GM19468 (cell line): ENCODE data around the gene REN.

Experiments used
- ATAC-seq: cut with Tn5 transposase; IDR thresholded peaks from one replicate; pipeline ENCODE4 v1.9.1; 2021; ENCODE audit warnings: mild to moderate bottlenecking, moderate library complexity, moderate number of reproducible peaks; ENCODE audit not compliant: unreplicated experiment; ENCODE audit errors: extremely low read depth

The REN gene

GRCh38 chr1:204139952-204140351, 26.2 kb downstream of the REN start:
- no peak for ATAC-seq

GRCh38 chr1:204139088-204139487, 27.0 kb downstream of the REN start:
- no peak for ATAC-seq

- no peak for ATAC-seq
Measured at GRCh38 chr1:204136814-204137213, 29.3 kb downstream of the REN start.

GRCh38 chr1:204134103-204134502, 32.0 kb downstream of the REN start:
- ATAC-seq, result no peak

- ATAC-seq, result no peak
Measured at GRCh38 chr1:204132718-204133117, 33.4 kb downstream of the REN start.

- ATAC-seq, result no peak
Measured at GRCh38 chr1:204131978-204132377, 34.2 kb downstream of the REN start.

- no peak for ATAC-seq
Measured at GRCh38 chr1:204130981-204131892, 34.9 kb downstream of the REN start.

GRCh38 chr1:204130178-204130577, 36.0 kb downstream of the REN start:
- ATAC-seq, result no peak

GRCh38 chr1:204128964-204129896, 36.9 kb downstream of the REN start:
- ATAC-seq, result no peak

- ATAC-seq, result no peak
Measured at GRCh38 chr1:204128464-204128963, 37.6 kb downstream of the REN start.

GRCh38 chr1:204127597-204128242, 38.4 kb downstream of the REN start:
- ATAC-seq, result no peak

GRCh38 chr1:204126956-204127355, 39.2 kb downstream of the REN start:
- no peak for ATAC-seq

- no peak for ATAC-seq
Measured at GRCh38 chr1:204126386-204126785, 39.8 kb downstream of the REN start.

- ATAC-seq, result no peak
Measured at GRCh38 chr1:204125759-204126351, 40.3 kb downstream of the REN start.

GRCh38 chr1:204124639-204125038, 41.5 kb downstream of the REN start:
- ATAC-seq, result no peak

- ATAC-seq, result no peak
Measured at GRCh38 chr1:204123376-204123775, 42.8 kb downstream of the REN start.

- ATAC-seq, result no peak
Measured at GRCh38 chr1:204121840-204122555, 44.1 kb downstream of the REN start.

GRCh38 chr1:204116539-204116938, 49.6 kb downstream of the REN start:
- ATAC-seq, result no peak

GRCh38 chr1:204115116-204115515, 51.0 kb downstream of the REN start:
- ATAC-seq, result no peak
